Stimulated activated CD4-positive, alpha-beta T cell treated with anti-CD3 and anti-CD28 coated beads, TNF-alpha, amount 100 ng/mL, for 24 hours (primary cell): ENCODE results near the gene CSNK1G1.

Experiments
- DNase-seq, 3 experiments: peaks; one replicate each; pipeline ENCODE4 v3.0.0-alpha.2; 2020; ENCODE audit warnings: low read depth in 3 of 3

Gene CSNK1G1

GRCh38 chr15:64288577-64288976, 67.4 kb downstream of the CSNK1G1 start:
- no peak for DNase-seq

- no peak for DNase-seq
Measured at GRCh38 chr15:64287953-64288352, 68.0 kb downstream of the CSNK1G1 start.

- DNase-seq: no peak
Measured at GRCh38 chr15:64286473-64286872, 69.5 kb downstream of the CSNK1G1 start.

- DNase-seq: no peak
Measured at GRCh38 chr15:64285871-64286270, 70.1 kb downstream of the CSNK1G1 start.

GRCh38 chr15:64285150-64285549, 70.8 kb downstream of the CSNK1G1 start:
- DNase-seq: no peak

GRCh38 chr15:64284042-64284441, 71.9 kb downstream of the CSNK1G1 start:
- DNase-seq: no peak

GRCh38 chr15:64282701-64283100, 73.3 kb downstream of the CSNK1G1 start:
- DNase-seq: no peak

- DNase-seq: no peak
Measured at GRCh38 chr15:64279131-64279530, 76.8 kb downstream of the CSNK1G1 start.

- no peak for DNase-seq
Measured at GRCh38 chr15:64275934-64276333, 80.0 kb downstream of the CSNK1G1 start.

GRCh38 chr15:64274341-64274950, 81.5 kb downstream of the CSNK1G1 start:
- DNase-seq: no peak

- peak in 1 of 3 experiments; percentile 4 for DNase-seq
Measured at GRCh38 chr15:64267331-64267973, 88.5 kb downstream of the CSNK1G1 start.

- DNase-seq: peak in 1 of 3 experiments; percentile 15
Measured at GRCh38 chr15:64265188-64265587, 90.8 kb downstream of the CSNK1G1 start.

- DNase-seq: no peak
Measured at GRCh38 chr15:64264502-64264901, 91.5 kb downstream of the CSNK1G1 start.

- no peak for DNase-seq
Measured at GRCh38 chr15:64263567-64263966, 92.4 kb downstream of the CSNK1G1 start.

GRCh38 chr15:64256051-64256450, 99.9 kb downstream of the CSNK1G1 start:
- DNase-seq: no peak

- DNase-seq: no peak
Measured at GRCh38 chr15:64251658-64252057, 104.3 kb downstream of the CSNK1G1 start.

- no peak for DNase-seq
Measured at GRCh38 chr15:64251121-64251520, 104.9 kb downstream of the CSNK1G1 start.

GRCh38 chr15:64249883-64250575, 105.9 kb downstream of the CSNK1G1 start:
- DNase-seq: no peak

GRCh38 chr15:64249406-64249805, 106.6 kb downstream of the CSNK1G1 start:
- DNase-seq: no peak

GRCh38 chr15:64247906-64248541, 107.9 kb downstream of the CSNK1G1 start:
- DNase-seq: no peak

- no peak for DNase-seq
Measured at GRCh38 chr15:64247535-64247905, 108.5 kb downstream of the CSNK1G1 start.

- DNase-seq: peak in 2 of 3 experiments; percentile 34 to 46
Measured at GRCh38 chr15:64246364-64247189, 109.4 kb downstream of the CSNK1G1 start.
